ENCODE measurements around the gene PPP1CA. TPM values are rescaled to one million over a fixed set of nuclear protein-coding genes. Genes with fewer than 3 reads are reported as not detected.

Gene PPP1CA
- total RNA-seq, result 206 and 244 TPM in 2 replicates

GRCh38 chr11:67401495-67402191, at the start of gene PPP1CA:
PPP1CA (minus strand) TSS chr11:67401858; CDS start chr11:67401782, 76 bp downstream.

GRCh38 chr11:67437082-67437808, 35.6 kb upstream of the PPP1CA start, which contains the start of gene PTPRCAP:
PTPRCAP (minus strand) TSS chr11:67437682; CDS start chr11:67437619, 63 bp downstream.

GRCh38 chr11:67428052-67429001, 26.7 kb upstream of the PPP1CA start, which contains the start of gene RPS6KB2:
RPS6KB2 (plus strand) TSS chr11:67428494; CDS start chr11:67428546, 52 bp downstream.

GRCh38 chr11:67415501-67416304, 14.0 kb upstream of the PPP1CA start, which contains the start of gene CARNS1:
CARNS1 (plus strand) TSS chr11:67415678; CDS start chr11:67416200, 522 bp downstream.

GRCh38 chr11:67391304-67392182, 10.1 kb downstream of the PPP1CA start, which contains the start of gene RAD9A:
RAD9A (plus strand) TSS chr11:67391986; CDS start chr11:67392045, 59 bp downstream.

GRCh38 chr11:67372993-67373647, 28.5 kb downstream of the PPP1CA start, which contains the start of gene CLCF1:
CLCF1 (minus strand) TSS chr11:67373598; CDS start chr11:67373539, 59 bp downstream.

GRCh38 chr11:67353317-67354074, 48.2 kb downstream of the PPP1CA start, which contains the start of gene POLD4:
POLD4 (minus strand) TSS chr11:67353546; CDS start chr11:67353399, 147 bp downstream.

Other genes starting within 250 kb of the PPP1CA start
- 49.9 and 64.4 TPM in 2 replicates for gene GRK2, start 135.4 kb downstream of the PPP1CA start, total RNA-seq
- gene ANKRD13D, start 112.6 kb downstream of the PPP1CA start, total RNA-seq, result 36.9 and 39.9 TPM in 2 replicates
- 36.6 and 69.7 TPM in 2 replicates for gene SSH3, start 98.3 kb downstream of the PPP1CA start, total RNA-seq
- gene POLD4, start 48.3 kb downstream of the PPP1CA start, total RNA-seq, result 60.0 and 71.2 TPM in 2 replicates
- 3.0 and 8.9 TPM in 2 replicates for gene CLCF1, start 28.3 kb downstream of the PPP1CA start, total RNA-seq
- 8.7 TPM in 2 replicates for gene RAD9A, start 9.9 kb downstream of the PPP1CA start, total RNA-seq
- not detected in 2 replicates for gene TBC1D10C, start 2.2 kb upstream of the PPP1CA start, total RNA-seq
- gene CARNS1, start 13.8 kb upstream of the PPP1CA start, total RNA-seq, result 0.24 TPM in 1 of 2 replicates, not detected in the other
- 43.9 and 55.4 TPM in 2 replicates for gene RPS6KB2, start 26.6 kb upstream of the PPP1CA start, total RNA-seq
- gene PTPRCAP, start 35.8 kb upstream of the PPP1CA start, total RNA-seq, result 0.24 TPM in 1 of 2 replicates, not detected in the other
- gene CORO1B, start 41.6 kb upstream of the PPP1CA start, total RNA-seq, result 140 and 158 TPM in 2 replicates
- not detected in 2 replicates for gene GPR152, start 50.9 kb upstream of the PPP1CA start, total RNA-seq
- under 0.01 TPM in 1 of 2 replicates, not detected in the other for gene CABP4, start 53.5 kb upstream of the PPP1CA start, total RNA-seq
- 20.9 and 37.6 TPM in 2 replicates for gene TMEM134, start 67.4 kb upstream of the PPP1CA start, total RNA-seq
- 76.7 and 89.2 TPM in 2 replicates for gene AIP, start 81.2 kb upstream of the PPP1CA start, total RNA-seq
- gene PITPNM1, start 103.5 kb upstream of the PPP1CA start, total RNA-seq, result 29.2 and 33.3 TPM in 2 replicates
- gene CDK2AP2, start 106.3 kb upstream of the PPP1CA start, total RNA-seq, result 17.1 and 18.5 TPM in 2 replicates
- gene CABP2, start 121.6 kb upstream of the PPP1CA start, total RNA-seq, result not detected in 2 replicates
- 3,881 and 7,825 TPM in 2 replicates for gene GSTP1, start 182.0 kb upstream of the PPP1CA start, total RNA-seq
- 162 and 236 TPM in 2 replicates for gene NDUFV1, start 205.1 kb upstream of the PPP1CA start, total RNA-seq
- gene NUDT8, start 228.1 kb upstream of the PPP1CA start, total RNA-seq, result 10.6 and 14.7 TPM in 2 replicates
- gene TBX10, start 237.9 kb upstream of the PPP1CA start, total RNA-seq, result not detected in 2 replicates
- gene ACY3, start 248.9 kb upstream of the PPP1CA start, total RNA-seq, result not detected in 2 replicates

All from tracheal epithelial cell (primary cell).